ENCODE measurements around the gene FAM107A.

DNA sequence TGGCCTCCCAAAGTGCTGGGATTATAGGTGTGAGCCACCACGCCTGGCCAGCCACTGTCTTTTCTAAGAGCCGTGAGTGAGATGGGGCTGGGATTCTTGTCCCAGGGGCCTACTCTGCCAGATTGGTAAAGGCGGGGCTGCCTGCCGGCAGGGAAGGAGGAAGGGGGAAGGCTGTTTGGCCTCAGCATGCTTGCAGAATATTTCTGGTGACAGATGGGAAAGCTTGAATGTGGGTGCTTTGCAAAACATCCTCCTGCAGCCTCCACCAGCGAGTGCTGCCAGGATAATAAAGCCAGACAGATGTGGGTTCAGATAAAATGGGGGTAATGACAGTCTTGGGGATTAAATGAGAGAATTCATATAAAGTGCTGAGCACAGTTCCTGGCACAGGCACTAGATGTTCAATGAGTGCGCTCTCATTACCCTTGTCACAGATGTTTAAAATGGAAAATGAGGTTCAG is 20.4 kb downstream of the FAM107A start:
- TF ChIP-seq RARB (CRISPR knock-in tag; IDR thresholded peaks at IDR 0.05) (no peak), CSDC2 (CRISPR knock-in tag; IDR thresholded peaks at IDR 0.05) (no peak)

Data from SK-N-SH treated with all-trans-retinoic acid at 6 μM for 48 hours (cell line).